CD14-positive monocyte (primary cell): ENCODE results near the gene CHRNA9. TPM values are rescaled to one million over a fixed set of nuclear protein-coding genes. Genes with fewer than 3 reads are reported as not detected.

Source experiments
- DNase-seq, 3 donors: peaks; one replicate each; pipeline ENCODE4 v3.0.0-alpha.2; 2011 to 2022
- H2AFZ ChIP-seq: 2 replicates; pipeline ENCODE4 v1.6.0; 2012; ENCODE audit warnings: mild to moderate bottlenecking, low read depth, low read length, inconsistent platforms; ENCODE audit not compliant: insufficient read depth, poor library complexity, severe bottlenecking
- H3K27ac ChIP-seq, 2 donors: 1 replicate in 1 of 2; 2 replicates in 1 of 2; pipeline ENCODE4 v1.5.1; 2012 to 2013; ENCODE audit warnings: low read length in 2 of 2, control low read depth in 1 of 2, inconsistent platforms in 1 of 2, low read depth in 1 of 2, mild to moderate bottlenecking in 1 of 2
- H3K27me3 ChIP-seq, 2 donors: one replicate each; pipeline versions ENCODE4 v1.6.0 to v1.6.1; 2011 to 2013; ENCODE audit warnings: low read length in 2 of 2; ENCODE audit not compliant: control insufficient read depth in 2 of 2, insufficient read depth in 2 of 2
- H3K36me3 ChIP-seq, 2 donors: replicated peaks in 1 of 2; 1 replicate in 1 of 2; 2 replicates in 1 of 2; pipeline versions ENCODE4 v1.5.1 to v1.6.1; 2012 to 2013; ENCODE audit warnings: low read length in 2 of 2, control low read depth in 1 of 2, inconsistent platforms in 1 of 2, mild to moderate bottlenecking in 1 of 2; ENCODE audit not compliant: insufficient read depth in 2 of 2, control insufficient read depth in 1 of 2
- H3K4me1 ChIP-seq, 2 donors: 1 replicate in 1 of 2; 2 replicates in 1 of 2; pipeline versions ENCODE4 v1.5.1 to v1.6.1; 2012 to 2013; ENCODE audit warnings: low read length in 2 of 2, control low read depth in 1 of 2, inconsistent platforms in 1 of 2, mild to moderate bottlenecking in 1 of 2, moderate library complexity in 1 of 2; ENCODE audit not compliant: insufficient read depth in 2 of 2, control insufficient read depth in 1 of 2
- H3K4me2 ChIP-seq: replicated peaks from 2 replicates; pipeline ENCODE3; 2012; ENCODE audit warnings: low read length, moderate library complexity, mild to moderate bottlenecking; ENCODE audit not compliant: poor library complexity, severe bottlenecking; ENCODE audit errors: extremely low read depth
- H3K4me3 ChIP-seq, 3 experiments: fragments of 200-600 bp in 1 of 3; sonication (generic) in 1 of 3; replicated peaks in 1 of 3; 1 replicate in 2 of 3; 2 replicates in 1 of 3; pipeline ENCODE4 v1.5.1; 2011 to 2013; ENCODE audit warnings: low read length in 3 of 3, mild to moderate bottlenecking in 3 of 3, control low read depth in 2 of 3, low read depth in 2 of 3, inconsistent platforms in 1 of 3, moderate library complexity in 1 of 3
- H3K79me2 ChIP-seq: 2 replicates; pipeline ENCODE4 v1.6.0; 2012; ENCODE audit warnings: mild to moderate bottlenecking, control low read depth, inconsistent platforms, low read length, moderate library complexity; ENCODE audit not compliant: insufficient read depth
- H3K9ac ChIP-seq: 2 replicates; pipeline ENCODE4 v1.6.0; 2017; ENCODE audit warnings: low read length, mild to moderate bottlenecking; ENCODE audit not compliant: insufficient read depth, poor library complexity, severe bottlenecking
- H3K9me3 ChIP-seq, 2 donors: replicated peaks in 1 of 2; 1 replicate in 1 of 2; 2 replicates in 1 of 2; pipeline versions ENCODE4 v1.5.1 to v1.6.1; 2012 to 2013; ENCODE audit warnings: low read length in 2 of 2, control low read depth in 1 of 2; ENCODE audit not compliant: control insufficient read depth in 1 of 2, insufficient read depth in 1 of 2
- H4K20me1 ChIP-seq: 2 replicates; pipeline ENCODE4 v1.6.0; 2012; ENCODE audit warnings: mild to moderate bottlenecking, low read length, control low read depth, moderate library complexity; ENCODE audit not compliant: insufficient read depth
- H3K27ac Mint-ChIP-seq, 7 donors: one replicate each; pipeline ENCODE4 v1.8.0; 2020; ENCODE audit warnings: mild to moderate bottlenecking in 7 of 7, mixed read lengths in 7 of 7, moderate library complexity in 6 of 7, inconsistent platforms in 2 of 7
- H3K27me3 Mint-ChIP-seq, 3 donors: one replicate each; pipeline ENCODE4 v1.8.0; 2021 to 2022; ENCODE audit warnings: low read depth in 3 of 3, mild to moderate bottlenecking in 3 of 3, mixed read lengths in 3 of 3, moderate library complexity in 3 of 3, inconsistent platforms in 1 of 3
- H3K36me3 Mint-ChIP-seq, 2 donors: one replicate each; pipeline ENCODE4 v1.8.0; 2020; ENCODE audit warnings: mixed read lengths in 2 of 2, inconsistent platforms in 1 of 2, mild to moderate bottlenecking in 1 of 2
- H3K4me1 Mint-ChIP-seq: one replicate; pipeline ENCODE4 v1.8.0; 2020; ENCODE audit warnings: mild to moderate bottlenecking, mixed read lengths
- H3K4me3 Mint-ChIP-seq, 2 donors: one replicate each; pipeline ENCODE4 v1.8.0; 2020; ENCODE audit warnings: mild to moderate bottlenecking in 2 of 2, mixed read lengths in 2 of 2, moderate library complexity in 1 of 2
- H3K9me3 Mint-ChIP-seq, 7 donors: one replicate each; pipeline ENCODE4 v1.8.0; 2020 to 2022; ENCODE audit warnings: mixed read lengths in 7 of 7, mild to moderate bottlenecking in 6 of 7, moderate library complexity in 6 of 7, inconsistent platforms in 2 of 7
- CTCF ChIP-seq: fragments of 200-600 bp; IDR thresholded peaks from one replicate; pipeline ENCODE4 v1.8.0; 2022; ENCODE audit warnings: antibody characterized with exemption, mild to moderate bottlenecking
- WGBS: methylation state at CpG from one replicate; pipeline ENCODE4 v1.1.5; 2013; ENCODE audit warnings: missing lambda C conversion rate; ENCODE audit not compliant: insufficient coverage; 5-methylcytosine and 5-hydroxymethylcytosine counted together
- intact Hi-C, 2 donors: fragments of 100-400 bp; cut with micrococcal nuclease; formaldehyde crosslinking; loops; one replicate each; pipeline versions ENCODE4 v1.15.0 to v1.15.1; 2023
- polyA plus RNA-seq, 3 donors: library from polyadenylated mRNA; depleted of rRNA in 1 of 3; unstranded in 2 of 3; stranded (reverse) in 1 of 3; fragments of 300-500 nt in 2 of 3; fragments of >200 nt in 1 of 3; fragmentation: Illumina TruSeq in 2 of 3; gene quantifications; 1 replicate in 2 of 3; 2 replicates in 1 of 3; pipeline ENCODE4 v1.2.3, GENCODE V29; 2012 to 2021

CHRNA9 gene
- polyA plus RNA-seq, 3 donors = not detected

- H3K79me2 ChIP-seq = no peaks in the 10 kb centered on the region
- H3K36me3 Mint-ChIP-seq = no peaks in the 10 kb centered on the region
- H3K9me3 ChIP-seq = no peaks in the 10 kb centered on the region
- no peak overlapping the region for H3K27ac ChIP-seq
- H3K27me3 Mint-ChIP-seq = peaks cover 0 to 3% (median 1%) of the 10 kb centered on the region in 3 donors
- H3K9me3 Mint-ChIP-seq = peaks cover 3 to 17% (median 14%) of the 10 kb centered on the region in 7 donors
- no peaks in the 10 kb centered on the region for H3K4me1 Mint-ChIP-seq
- H3K4me2 ChIP-seq = no peak overlapping the region
- no peak overlapping the region for H2AFZ ChIP-seq
- no peak for DNase-seq
- no peaks in the 10 kb centered on the region for H3K4me1 ChIP-seq
- H3K27me3 ChIP-seq = no peaks in the 10 kb centered on the region
- no peak for TF ChIP-seq CTCF
- H3K27ac Mint-ChIP-seq = peak overlapping the region in 1 of 7 donors; percentile 26
- H3K4me3 Mint-ChIP-seq = no peak overlapping the region
- intact Hi-C loops = no loop called here
- H3K9ac ChIP-seq = no peak overlapping the region
- H3K4me3 ChIP-seq = no peak overlapping the region
- H3K36me3 ChIP-seq = no peaks in the 10 kb centered on the region
- H4K20me1 ChIP-seq = no peaks in the 10 kb centered on the region
These were observed 28.8 kb downstream of the CHRNA9 start for GRCh38 chr4:40363945-40364344.

DNA sequence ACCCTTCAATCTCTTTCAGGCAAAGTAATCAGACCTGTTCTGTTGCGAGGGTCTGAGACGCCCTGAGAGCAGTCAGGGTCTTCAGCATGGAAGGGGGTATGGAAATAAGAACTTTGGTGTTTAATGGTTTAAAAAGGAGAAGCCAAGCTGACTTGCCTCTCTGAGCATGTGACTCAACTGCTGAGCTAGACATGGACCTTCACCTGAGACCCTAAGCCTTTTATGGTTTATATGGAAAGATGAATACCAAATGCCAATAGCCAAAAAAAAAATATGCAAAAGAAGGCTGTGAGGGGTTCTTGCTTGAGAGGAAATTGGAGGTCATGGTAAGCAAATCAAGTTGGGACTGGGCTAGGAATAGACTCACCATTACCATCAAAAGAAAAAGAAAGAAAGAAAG lies 30.6 kb downstream of the CHRNA9 start:
- H3K4me2 ChIP-seq = no peak overlapping the region

More for the DNA sequence above, 30.6 kb downstream of the CHRNA9 start:
- H3K4me3 ChIP-seq = no peak overlapping the region
- Mint-ChIP-seq H3K27ac (no peak overlapping the region), H3K4me3 (no peak overlapping the region), H3K27me3 (peaks cover 0 to 3% (median 1%) of the 10 kb centered on the region in 3 donors), H3K36me3 (no peaks in the 10 kb centered on the region), H3K4me1 (no peaks in the 10 kb centered on the region), H3K9me3 (peaks cover 3 to 11% (median 9%) of the 10 kb centered on the region in 7 donors)
- TF ChIP-seq CTCF = no peak
- no peaks in the 10 kb centered on the region for H3K27me3 ChIP-seq
- DNase-seq = no peak
- H3K9me3 ChIP-seq = no peaks in the 10 kb centered on the region
- no peaks in the 10 kb centered on the region for H3K79me2 ChIP-seq
- H2AFZ ChIP-seq = no peak overlapping the region
- no peaks in the 10 kb centered on the region for H4K20me1 ChIP-seq
- 100% methylated on average over 1 of the region's 2 CpGs for WGBS
- no peak overlapping the region for H3K9ac ChIP-seq
- H3K27ac ChIP-seq = no peak overlapping the region
- intact Hi-C loops = no loop called here
- no peaks in the 10 kb centered on the region for H3K36me3 ChIP-seq
- H3K4me1 ChIP-seq = no peaks in the 10 kb centered on the region
